ENCODE results near the gene GPR141.

Gene GPR141

DNA sequence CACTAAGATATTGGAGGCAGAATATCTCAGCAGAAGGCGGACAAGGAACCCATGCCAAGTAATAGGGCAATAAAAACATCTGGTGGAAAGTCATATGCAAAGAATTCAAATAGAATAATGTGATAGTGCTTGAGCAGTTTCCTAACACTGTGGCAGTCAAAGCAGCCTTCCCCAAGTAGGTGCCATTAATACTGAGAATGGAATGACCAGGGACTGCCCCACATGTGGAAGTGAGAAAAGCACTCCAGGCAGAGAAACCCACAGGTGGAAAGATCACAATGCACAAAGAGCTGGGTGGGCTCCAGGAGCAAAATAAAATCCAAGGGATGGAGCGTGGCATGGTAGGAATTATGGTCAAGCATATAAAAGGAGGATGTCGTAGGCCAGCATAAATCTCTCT, 100.4 kb downstream of the GPR141 start:
- no peak for DNase-seq

- DNase-seq = no peak
Measured at GRCh38 chr7:37786741-37787569, 103.4 kb downstream of the GPR141 start.
